Activated CD4-positive, alpha-beta T cell treated with anti-CD3 and anti-CD28 coated beads for 36 hours (primary cell): ENCODE data around the gene SH3RF1. TPM values are rescaled to one million over a fixed set of nuclear protein-coding genes. Genes with fewer than 3 reads are reported as not detected.

Source experiments
- ATAC-seq: fragments of 200-7000 bp; cut with Tn5 transposase; one replicate; pipeline ENCODE4 v1.10.0; 2021; ENCODE audit warnings: mild to moderate bottlenecking, moderate library complexity
- CTCF ChIA-PET: fragments of 350-600 bp; sonication (Branson Sonifier 250); formaldehyde crosslinking; loops from one replicate; lab custom pipeline; 2021; ENCODE audit warnings: antibody characterized with exemption; lab: Charles Lee
- POLR2A ChIA-PET: fragments of 350-600 bp; sonication (Branson Sonifier 250); formaldehyde crosslinking; loops from one replicate; lab custom pipeline; 2021; ENCODE audit warnings: antibody characterized with exemption, inconsistent platforms; lab: Charles Lee
- DNase-seq: peaks from one replicate; pipeline ENCODE4 v3.0.0-alpha.2; 2020
- H3K27ac Mint-ChIP-seq: one replicate; pipeline ENCODE4 v1.8.0; 2021; ENCODE audit warnings: mixed read lengths
- H3K27me3 Mint-ChIP-seq: one replicate; pipeline ENCODE4 v1.8.0; 2021; ENCODE audit warnings: mixed read lengths
- H3K36me3 Mint-ChIP-seq: one replicate; pipeline ENCODE4 v1.8.0; 2021; ENCODE audit warnings: low read depth, mixed read lengths
- H3K4me1 Mint-ChIP-seq: one replicate; pipeline ENCODE4 v1.8.0; 2021; ENCODE audit warnings: mixed read lengths
- H3K4me3 Mint-ChIP-seq: one replicate; pipeline ENCODE4 v1.8.0; 2021; ENCODE audit warnings: mild to moderate bottlenecking, moderate library complexity, mixed read lengths
- H3K9me3 Mint-ChIP-seq: one replicate; pipeline ENCODE4 v1.8.0; 2021; ENCODE audit warnings: low read depth, mixed read lengths
- intact Hi-C, 2 experiments: fragments of 100-400 bp; cut with DNase I in 1 of 2; cut with micrococcal nuclease in 1 of 2; formaldehyde crosslinking; loops; one replicate each; pipeline versions ENCODE4 v1.14.2 to v1.15.1; 2022 to 2024; cut with DNase I, micrococcal nuclease
- total RNA-seq, 2 experiments: library from RNA; stranded (reverse); gene quantifications; one replicate each; pipeline ENCODE4 v1.2.3, GENCODE V29; 2021

SH3RF1 gene
- total RNA-seq, 2 experiments from 2014 or later, result 0.39 to 0.63 TPM

- no peak overlapping the region for H3K27ac Mint-ChIP-seq
- ChIA-PET POLR2A (no interaction called here), CTCF (interaction anchor here (1.1 kb wide), 1 partner anchor 17 kb away, joined by 3 read pairs; no protein-coding TSS in a partner anchor)
- no peak overlapping the region for H3K4me3 Mint-ChIP-seq
- DNase-seq (no peak), ATAC-seq (no peak)
- peaks cover 6% of the 10 kb centered on the region for H3K4me1 Mint-ChIP-seq
- intact Hi-C loops, result no loop called here
- no peaks in the 10 kb centered on the region for H3K9me3 Mint-ChIP-seq
- H3K36me3 Mint-ChIP-seq, result no peaks in the 10 kb centered on the region
- peaks cover 2% of the 10 kb centered on the region for H3K27me3 Mint-ChIP-seq
Observed at GRCh38 chr4:169120624-169121023, 150.1 kb downstream of the SH3RF1 start.

- H3K9me3 Mint-ChIP-seq, result no peaks in the 10 kb centered on the region
- H3K4me3 Mint-ChIP-seq, result no peak overlapping the region
- intact Hi-C loops, result no loop called here
- POLR2A ChIA-PET, result interaction anchor here (0.6 kb wide), 1 partner anchor 117 kb away, joined by 8 read pairs; no protein-coding TSS in a partner anchor
- H3K36me3 Mint-ChIP-seq, result no peaks in the 10 kb centered on the region
- CTCF ChIA-PET, result interaction anchor here (1.1 kb wide), 1 partner anchor 18 kb away, joined by 3 read pairs; no protein-coding TSS in a partner anchor
- ATAC-seq, result no peak
- DNase-seq, result no peak
- H3K27ac Mint-ChIP-seq, result no peak overlapping the region
- H3K27me3 Mint-ChIP-seq, result peaks cover 2% of the 10 kb centered on the region
- peaks cover 7% of the 10 kb centered on the region for H3K4me1 Mint-ChIP-seq
Observed at GRCh38 chr4:169119536-169119935, 151.2 kb downstream of the SH3RF1 start.

- Mint-ChIP-seq H3K9me3 (no peaks in the 10 kb centered on the region), H3K27me3 (peaks cover 2% of the 10 kb centered on the region), H3K4me3 (no peak overlapping the region), H3K27ac (no peak overlapping the region), H3K4me1 (peaks cover 7% of the 10 kb centered on the region), H3K36me3 (no peaks in the 10 kb centered on the region)
- ATAC-seq (no peak), DNase-seq (no peak)
- ChIA-PET CTCF (interaction anchor here (0.5 kb wide), 1 partner anchor 26 kb away, joined by 3 read pairs; no protein-coding TSS in a partner anchor), POLR2A (no interaction called here)
- intact Hi-C loops, result no loop called here
Observed at GRCh38 chr4:169117591-169118081, 153.1 kb downstream of the SH3RF1 start.

GRCh38 chr4:169116270-169116901 is 154.4 kb downstream of the SH3RF1 start:
- H3K4me3 Mint-ChIP-seq, result no peak overlapping the region
- no peaks in the 10 kb centered on the region for H3K36me3 Mint-ChIP-seq
- ChIA-PET POLR2A (no interaction called here), CTCF (interaction anchor here (0.6 to 0.9 kb wide), 2 partner anchors 8 to 149 kb away, joined by 3 read pairs; no protein-coding TSS in a partner anchor)
- H3K4me1 Mint-ChIP-seq, result peaks cover 7% of the 10 kb centered on the region
- no peak for ATAC-seq
- no peak for DNase-seq
- H3K9me3 Mint-ChIP-seq, result no peaks in the 10 kb centered on the region
- no peak overlapping the region for H3K27ac Mint-ChIP-seq
- intact Hi-C loops, result no loop called here
- H3K27me3 Mint-ChIP-seq, result no peaks in the 10 kb centered on the region

- Mint-ChIP-seq H3K27ac (peak overlapping the region; percentile 4), H3K27me3 (no peaks in the 10 kb centered on the region), H3K4me3 (no peak overlapping the region), H3K9me3 (no peaks in the 10 kb centered on the region), H3K36me3 (no peaks in the 10 kb centered on the region), H3K4me1 (peaks cover 7% of the 10 kb centered on the region)
- ChIA-PET POLR2A (no interaction called here), CTCF (no interaction called here)
- intact Hi-C loops, result no loop called here
- DNase-seq (peak; percentile 43), ATAC-seq (peak; percentile 92)
Observed at GRCh38 chr4:169115897-169116254, 154.9 kb downstream of the SH3RF1 start.

GRCh38 chr4:169115144-169115896 is 155.4 kb downstream of the SH3RF1 start:
- Mint-ChIP-seq H3K27ac (peak overlapping the region; percentile 4), H3K9me3 (no peaks in the 10 kb centered on the region), H3K27me3 (no peaks in the 10 kb centered on the region), H3K36me3 (no peaks in the 10 kb centered on the region), H3K4me1 (peaks cover 7% of the 10 kb centered on the region), H3K4me3 (no peak overlapping the region)
- ChIA-PET CTCF (no interaction called here), POLR2A (no interaction called here)
- no peak for DNase-seq
- no peak for ATAC-seq
- intact Hi-C loops, result no loop called here

GRCh38 chr4:169114341-169114974 is 156.3 kb downstream of the SH3RF1 start:
- H3K36me3 Mint-ChIP-seq, result no peaks in the 10 kb centered on the region
- DNase-seq (no peak), ATAC-seq (no peak)
- no peaks in the 10 kb centered on the region for H3K27me3 Mint-ChIP-seq
- peaks cover 7% of the 10 kb centered on the region for H3K4me1 Mint-ChIP-seq
- H3K4me3 Mint-ChIP-seq, result no peak overlapping the region
- H3K9me3 Mint-ChIP-seq, result no peaks in the 10 kb centered on the region
- intact Hi-C loops, result no loop called here
- ChIA-PET CTCF (no interaction called here), POLR2A (no interaction called here)
- H3K27ac Mint-ChIP-seq, result no peak overlapping the region

- intact Hi-C loops, result no loop called here
- H3K36me3 Mint-ChIP-seq, result no peaks in the 10 kb centered on the region
- H3K4me3 Mint-ChIP-seq, result no peak overlapping the region
- no peak for ATAC-seq
- H3K27ac Mint-ChIP-seq, result no peak overlapping the region
- H3K4me1 Mint-ChIP-seq, result peaks cover 1% of the 10 kb centered on the region
- ChIA-PET POLR2A (no interaction called here), CTCF (no interaction called here)
- no peaks in the 10 kb centered on the region for H3K27me3 Mint-ChIP-seq
- no peak for DNase-seq
- no peaks in the 10 kb centered on the region for H3K9me3 Mint-ChIP-seq
Observed at GRCh38 chr4:169110633-169111032, 160.1 kb downstream of the SH3RF1 start.

- intact Hi-C loops, result no loop called here
- Mint-ChIP-seq H3K27ac (no peak overlapping the region), H3K4me3 (no peak overlapping the region), H3K36me3 (no peaks in the 10 kb centered on the region), H3K9me3 (no peaks in the 10 kb centered on the region), H3K4me1 (no peaks in the 10 kb centered on the region), H3K27me3 (no peaks in the 10 kb centered on the region)
- ATAC-seq (no peak), DNase-seq (no peak)
- CTCF ChIA-PET, result no interaction called here
- POLR2A ChIA-PET, result no interaction called here
Observed at GRCh38 chr4:169109035-169109675, 161.6 kb downstream of the SH3RF1 start.

GRCh38 chr4:169108303-169108702 is 162.5 kb downstream of the SH3RF1 start:
- peaks cover 2% of the 10 kb centered on the region for H3K27me3 Mint-ChIP-seq
- no peaks in the 10 kb centered on the region for H3K4me1 Mint-ChIP-seq
- H3K27ac Mint-ChIP-seq, result no peak overlapping the region
- CTCF ChIA-PET, result interaction anchor here (1.0 kb wide), 1 partner anchor 8 kb away, joined by 3 read pairs; no protein-coding TSS in a partner anchor
- intact Hi-C loops, result no loop called here
- POLR2A ChIA-PET, result no interaction called here
- DNase-seq (no peak), ATAC-seq (no peak)
- H3K36me3 Mint-ChIP-seq, result no peaks in the 10 kb centered on the region
- H3K9me3 Mint-ChIP-seq, result no peaks in the 10 kb centered on the region
- H3K4me3 Mint-ChIP-seq, result no peak overlapping the region

- H3K9me3 Mint-ChIP-seq, result no peaks in the 10 kb centered on the region
- H3K36me3 Mint-ChIP-seq, result no peaks in the 10 kb centered on the region
- DNase-seq (no peak), ATAC-seq (no peak)
- no peaks in the 10 kb centered on the region for H3K4me1 Mint-ChIP-seq
- H3K27me3 Mint-ChIP-seq, result peaks cover 2% of the 10 kb centered on the region
- no peak overlapping the region for H3K27ac Mint-ChIP-seq
- ChIA-PET CTCF (interaction anchor here (1.0 kb wide), 1 partner anchor 9 kb away, joined by 3 read pairs; no protein-coding TSS in a partner anchor), POLR2A (no interaction called here)
- no peak overlapping the region for H3K4me3 Mint-ChIP-seq
- intact Hi-C loops, result no loop called here
Observed at GRCh38 chr4:169107528-169107927, 163.2 kb downstream of the SH3RF1 start.
